BJ (cell line): Measurements from ENCODE around the gene RBKS. TPM values are rescaled to one million over a fixed set of nuclear protein-coding genes. Genes with fewer than 3 reads are reported as not detected.

Source experiments
- CTCF ChIA-PET: fragments of 350-600 bp; formaldehyde crosslinking; extraction: SDS; loops from one replicate; lab custom pipeline; 2021; ENCODE audit warnings: antibody characterized with exemption, inconsistent platforms; lab: Yijun Ruan, JAX
- POLR2A ChIA-PET: fragments of 300-600 bp; sonication (Branson Sonifier 250); formaldehyde crosslinking; extraction: SDS; loops from one replicate; lab custom pipeline; 2021; ENCODE audit warnings: antibody characterized with exemption; lab: Charles Lee
- DNase-seq: peaks from one replicate; pipeline ENCODE4 v3.0.0-alpha.2; 2011; ENCODE audit warnings: low read depth
- H3K27me3 ChIP-seq: 2 replicates; pipeline ENCODE4 v1.6.0; 2011; ENCODE audit warnings: low read length; ENCODE audit not compliant: control insufficient read depth, insufficient read depth
- H3K36me3 ChIP-seq: 2 replicates; pipeline ENCODE4 v1.5.1; 2011; ENCODE audit warnings: low read length; ENCODE audit not compliant: control insufficient read depth, insufficient read depth
- H3K4me3 ChIP-seq: 2 replicates; pipeline ENCODE4 v1.5.1; 2011; ENCODE audit warnings: low read depth, mild to moderate bottlenecking, control low read depth, low read length
- CTCF ChIP-seq: IDR thresholded peaks from 2 replicates; pipeline ENCODE4 v1.5.1; 2011; ENCODE audit warnings: low read depth, mild to moderate bottlenecking, control low read depth, inconsistent platforms, low read length, moderate library complexity; ENCODE audit not compliant: insufficient read depth
- polyA plus RNA-seq: library from polyadenylated mRNA; depleted of rRNA; stranded (reverse); fragments of >200 nt; gene quantifications from 2 replicates; pipeline ENCODE4 v1.2.3, GENCODE V29; 2011

Gene RBKS
- polyA plus RNA-seq, 1 experiment = 1.8 TPM

DNA sequence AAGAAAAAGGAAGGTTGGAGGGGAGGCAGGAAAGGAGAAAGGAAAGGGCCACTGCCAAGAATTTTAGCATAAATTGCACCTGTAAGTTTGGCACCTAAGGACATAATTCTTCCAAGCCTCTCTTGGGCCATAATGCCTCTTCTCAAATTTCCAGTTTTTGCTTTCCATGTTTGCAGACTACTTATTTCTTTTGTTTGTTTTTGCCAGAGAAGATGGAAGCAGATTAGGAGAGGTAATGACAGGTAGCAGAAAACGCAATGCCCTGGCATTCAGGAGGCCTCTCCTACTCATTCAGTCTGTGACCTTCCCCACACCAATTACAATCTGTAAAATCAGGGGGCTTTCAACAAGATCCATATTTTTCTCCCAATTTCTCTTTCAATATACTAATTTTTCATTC, 61.9 kb downstream of the RBKS start:
- no peak for TF ChIP-seq CTCF
- H3K27me3 ChIP-seq = no peaks in the 10 kb centered on the region
- POLR2A ChIA-PET = no interaction called here
- CTCF ChIA-PET = no interaction called here
- no peaks in the 10 kb centered on the region for H3K36me3 ChIP-seq
- no peak overlapping the region for H3K4me3 ChIP-seq
- DNase-seq = no peak

- ChIA-PET CTCF (no interaction called here), POLR2A (no interaction called here)
- DNase-seq = no peak
- H3K4me3 ChIP-seq = no peak overlapping the region
- TF ChIP-seq CTCF = no peak
- H3K27me3 ChIP-seq = no peaks in the 10 kb centered on the region
- no peaks in the 10 kb centered on the region for H3K36me3 ChIP-seq
Measured at GRCh38 chr2:27824401-27824800, 65.8 kb downstream of the RBKS start.

DNA sequence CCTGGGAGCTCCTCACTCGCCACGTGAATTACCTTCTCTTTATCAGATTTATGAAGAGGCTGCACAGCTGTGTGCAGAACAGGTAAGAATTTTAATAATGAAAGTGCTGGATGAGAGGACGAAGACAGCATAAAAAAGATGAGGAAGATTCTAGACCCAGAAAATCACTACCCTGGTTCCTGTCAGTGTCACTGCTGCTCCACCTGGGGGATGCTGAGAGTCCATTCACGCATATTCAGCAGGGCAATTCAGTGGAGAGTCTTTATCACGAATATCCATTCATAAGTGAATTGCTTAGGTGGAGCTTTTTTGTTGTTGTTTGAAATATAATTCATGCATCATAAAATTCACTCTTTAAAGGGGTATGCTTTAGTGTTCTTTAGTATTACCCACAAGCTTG, 66.6 kb downstream of the RBKS start:
- DNase-seq = no peak
- POLR2A ChIA-PET = no interaction called here
- Histone ChIP-seq H3K27me3 (no peaks in the 10 kb centered on the region), H3K4me3 (no peak overlapping the region), H3K36me3 (no peaks in the 10 kb centered on the region)
- CTCF ChIA-PET = interaction anchor here (0.9 to 1.5 kb wide), 2 partner anchors 9 to 17 kb away, joined by 3 to 4 read pairs; no protein-coding TSS in a partner anchor
- no peak for TF ChIP-seq CTCF

DNA sequence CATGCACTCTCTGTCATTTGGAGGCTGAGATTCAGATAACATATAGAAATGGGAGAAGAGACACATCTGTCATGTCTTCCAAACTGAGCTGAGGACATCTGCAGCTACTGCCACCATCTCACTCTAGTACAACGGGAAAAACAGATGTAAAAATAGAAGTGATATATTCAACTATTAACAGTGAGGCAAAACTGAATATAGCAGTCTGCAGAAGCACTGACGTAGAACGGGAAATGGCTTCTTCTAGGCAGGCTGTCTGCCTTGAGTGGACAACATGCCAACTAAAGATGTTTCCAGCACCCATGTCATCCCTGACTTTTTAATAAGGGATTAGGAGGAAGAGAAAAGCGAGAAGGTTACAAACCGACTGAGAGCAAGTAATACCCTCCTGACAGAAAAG, 67.1 kb downstream of the RBKS start:
- Histone ChIP-seq H3K4me3 (no peak overlapping the region), H3K36me3 (no peaks in the 10 kb centered on the region), H3K27me3 (no peaks in the 10 kb centered on the region)
- no peak for DNase-seq
- ChIA-PET CTCF (interaction anchor here (0.9 to 1.5 kb wide), 2 partner anchors 8 to 16 kb away, joined by 3 to 4 read pairs; no protein-coding TSS in a partner anchor), POLR2A (no interaction called here)
- TF ChIP-seq CTCF = no peak

DNA sequence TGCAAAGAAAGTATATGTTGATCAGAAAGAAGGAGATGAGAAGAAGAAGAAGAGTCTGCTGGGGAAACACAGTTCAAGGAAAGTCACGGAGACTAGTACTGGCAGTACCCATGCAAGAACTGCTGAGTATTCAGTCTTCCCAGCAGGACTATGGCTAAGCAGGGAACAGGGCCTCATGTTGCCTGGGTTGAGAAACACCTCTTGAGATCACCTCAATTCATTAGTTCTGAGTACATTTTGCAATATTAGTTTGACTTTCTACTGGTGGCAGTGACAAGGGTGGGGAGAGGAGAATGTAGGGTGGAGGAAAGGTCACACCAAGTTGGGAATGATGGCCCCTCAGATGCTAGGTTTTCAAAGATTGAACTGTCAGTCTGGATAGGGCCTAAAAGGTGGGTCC, 68.1 kb downstream of the RBKS start:
- ChIA-PET CTCF (interaction anchor here (1.1 kb wide), 1 partner anchor 8 kb away, joined by 3 read pairs; no protein-coding TSS in a partner anchor), POLR2A (no interaction called here)
- Histone ChIP-seq H3K4me3 (no peak overlapping the region), H3K36me3 (no peaks in the 10 kb centered on the region), H3K27me3 (no peaks in the 10 kb centered on the region)
- TF ChIP-seq CTCF = no peak
- no peak for DNase-seq
